Measurements from ENCODE around the gene PRDM16. TPM values are rescaled to one million over a fixed set of nuclear protein-coding genes. Genes with fewer than 3 reads are reported as not detected.

PRDM16 gene
- total RNA-seq, 1 donor from 2014 or later, result 0.43 TPM

DNA sequence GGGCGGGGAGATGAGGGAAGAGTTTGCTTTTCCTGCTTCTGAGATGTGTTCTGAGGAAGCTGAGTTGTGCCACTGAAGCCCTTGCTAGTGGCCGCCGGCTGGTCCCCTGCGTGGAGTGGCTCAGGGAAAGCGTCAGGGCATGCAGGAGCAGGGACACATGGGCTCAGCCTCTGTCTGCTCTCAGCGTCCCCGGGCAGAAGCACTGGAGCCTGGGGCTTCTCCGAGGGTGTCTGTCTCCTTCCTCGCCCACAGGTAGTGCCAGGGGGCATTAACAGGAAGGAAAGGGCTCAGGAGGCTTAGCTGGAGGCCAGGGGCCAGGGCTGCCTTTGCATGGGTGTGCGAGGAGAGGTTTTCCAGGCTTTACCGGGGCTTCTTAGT lies 7.3 kb downstream of the PRDM16 start:
- peaks cover 70% of the 10 kb centered on the region for H3K27me3 Mint-ChIP-seq (ENCODE audit: low read depth, unreplicated experiment)
- peaks cover 48% of the 10 kb centered on the region for H3K4me1 ChIP-seq (ENCODE audit: insufficient read depth, low read length)
- H3K4me3 ChIP-seq (ENCODE audit: insufficient read depth, low read depth, low read length), result no peak overlapping the region
- H3K4me2 ChIP-seq (ENCODE audit: low read length), result no peak overlapping the region
- peaks cover 2% of the 10 kb centered on the region for H3K36me3 Mint-ChIP-seq (ENCODE audit: low read depth, unreplicated experiment)
- peaks cover 4% of the 10 kb centered on the region for H3K27me3 ChIP-seq (ENCODE audit: insufficient read depth, low read length)
- DNase-seq (ENCODE audit: low read depth), result no peak
- no peaks in the 10 kb centered on the region for H3K36me3 ChIP-seq (ENCODE audit: insufficient read depth, low read length)
- no peak overlapping the region for H3K9ac ChIP-seq (ENCODE audit: low read length)
- no peaks in the 10 kb centered on the region for H3K9me3 Mint-ChIP-seq (ENCODE audit: unreplicated experiment)
- no peaks in the 10 kb centered on the region for H3K4me1 Mint-ChIP-seq (ENCODE audit: low read depth, unreplicated experiment)
- H2AFZ ChIP-seq (ENCODE audit: low read depth, low read length), result no peak overlapping the region
- H3K4me3 Mint-ChIP-seq (ENCODE audit: unreplicated experiment), result no peak overlapping the region
- FAIRE-seq, result no peak
- H3K27ac Mint-ChIP-seq (ENCODE audit: unreplicated experiment), result no peak overlapping the region
- peaks cover 49% of the 10 kb centered on the region for H4K20me1 ChIP-seq (ENCODE audit: insufficient read depth, low read length)
- H3K79me2 ChIP-seq (ENCODE audit: insufficient read depth, low read length), result peaks cover 99% of the 10 kb centered on the region
- no peak for TF ChIP-seq EZH2 (IDR thresholded peaks at IDR 0.05; ENCODE audit: insufficient read depth, low read length)
- TF ChIP-seq, protein P1, sequence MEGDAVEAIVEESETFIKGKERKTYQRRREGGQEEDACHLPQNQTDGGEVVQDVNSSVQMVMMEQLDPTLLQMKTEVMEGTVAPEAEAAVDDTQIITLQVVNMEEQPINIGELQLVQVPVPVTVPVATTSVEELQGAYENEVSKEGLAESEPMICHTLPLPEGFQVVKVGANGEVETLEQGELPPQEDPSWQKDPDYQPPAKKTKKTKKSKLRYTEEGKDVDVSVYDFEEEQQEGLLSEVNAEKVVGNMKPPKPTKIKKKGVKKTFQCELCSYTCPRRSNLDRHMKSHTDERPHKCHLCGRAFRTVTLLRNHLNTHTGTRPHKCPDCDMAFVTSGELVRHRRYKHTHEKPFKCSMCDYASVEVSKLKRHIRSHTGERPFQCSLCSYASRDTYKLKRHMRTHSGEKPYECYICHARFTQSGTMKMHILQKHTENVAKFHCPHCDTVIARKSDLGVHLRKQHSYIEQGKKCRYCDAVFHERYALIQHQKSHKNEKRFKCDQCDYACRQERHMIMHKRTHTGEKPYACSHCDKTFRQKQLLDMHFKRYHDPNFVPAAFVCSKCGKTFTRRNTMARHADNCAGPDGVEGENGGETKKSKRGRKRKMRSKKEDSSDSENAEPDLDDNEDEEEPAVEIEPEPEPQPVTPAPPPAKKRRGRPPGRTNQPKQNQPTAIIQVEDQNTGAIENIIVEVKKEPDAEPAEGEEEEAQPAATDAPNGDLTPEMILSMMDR (IDR thresholded peaks at IDR 0.05; ENCODE audit: insufficient read depth, low read depth, low read length), result no peak
- H3K9me3 ChIP-seq (ENCODE audit: insufficient read depth, low read depth, low read length), result no peaks in the 10 kb centered on the region
- no peak overlapping the region for H3K27ac ChIP-seq (ENCODE audit: low read depth, low read length)

DNA sequence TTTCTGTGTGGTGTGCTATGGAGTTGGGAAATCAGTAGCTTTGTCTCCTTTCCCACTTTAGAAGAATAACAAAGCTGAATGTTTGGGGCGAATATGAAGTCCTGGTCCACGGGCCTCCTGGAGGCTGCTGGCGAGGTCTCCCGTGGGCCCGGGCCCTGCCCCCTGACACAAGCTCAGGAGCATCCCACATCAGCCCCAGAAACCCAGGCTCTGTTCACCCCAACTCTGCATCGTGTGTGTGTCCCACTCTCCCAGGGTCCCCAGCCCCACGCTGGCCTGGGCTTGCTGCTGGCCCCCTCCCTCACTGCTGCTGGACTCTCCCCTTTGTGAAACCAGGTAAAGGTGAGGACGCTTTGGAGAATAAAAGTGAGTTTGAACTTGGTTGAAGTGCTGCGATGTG lies 8.1 kb downstream of the PRDM16 start:
- Mint-ChIP-seq H3K36me3 (ENCODE audit: low read depth, unreplicated experiment) (peaks cover 2% of the 10 kb centered on the region), H3K4me1 (ENCODE audit: low read depth, unreplicated experiment) (no peaks in the 10 kb centered on the region), H3K27me3 (ENCODE audit: low read depth, unreplicated experiment) (peaks cover 62% of the 10 kb centered on the region), H3K4me3 (ENCODE audit: unreplicated experiment) (no peak overlapping the region), H3K27ac (ENCODE audit: unreplicated experiment) (no peak overlapping the region), H3K9me3 (ENCODE audit: unreplicated experiment) (no peaks in the 10 kb centered on the region)
- Histone ChIP-seq H3K27ac (ENCODE audit: low read depth, low read length) (no peak overlapping the region), H3K4me3 (ENCODE audit: insufficient read depth, low read depth, low read length) (no peak overlapping the region), H3K4me2 (ENCODE audit: low read length) (no peak overlapping the region), H3K9ac (ENCODE audit: low read length) (no peak overlapping the region), H3K36me3 (ENCODE audit: insufficient read depth, low read length) (no peaks in the 10 kb centered on the region), H4K20me1 (ENCODE audit: insufficient read depth, low read length) (peaks cover 49% of the 10 kb centered on the region), H3K79me2 (ENCODE audit: insufficient read depth, low read length) (peaks cover 99% of the 10 kb centered on the region), H3K9me3 (ENCODE audit: insufficient read depth, low read depth, low read length) (no peaks in the 10 kb centered on the region), H3K4me1 (ENCODE audit: insufficient read depth, low read length) (peaks cover 41% of the 10 kb centered on the region), H3K27me3 (ENCODE audit: insufficient read depth, low read length) (peaks cover 4% of the 10 kb centered on the region), H2AFZ (ENCODE audit: low read depth, low read length) (no peak overlapping the region)
- FAIRE-seq (no peak), DNase-seq (ENCODE audit: low read depth) (no peak)
- no peak for TF ChIP-seq EZH2 (IDR thresholded peaks at IDR 0.05; ENCODE audit: insufficient read depth, low read length)
- TF ChIP-seq, protein P1 (IDR thresholded peaks at IDR 0.05; ENCODE audit: insufficient read depth, low read depth, low read length), result no peak

GRCh38 chr1:3077561-3077960 lies 8.6 kb downstream of the PRDM16 start:
- Histone ChIP-seq H3K4me2 (ENCODE audit: low read length) (no peak overlapping the region), H3K36me3 (ENCODE audit: insufficient read depth, low read length) (no peaks in the 10 kb centered on the region), H3K4me1 (ENCODE audit: insufficient read depth, low read length) (peaks cover 38% of the 10 kb centered on the region), H3K27ac (ENCODE audit: low read depth, low read length) (no peak overlapping the region), H4K20me1 (ENCODE audit: insufficient read depth, low read length) (peaks cover 46% of the 10 kb centered on the region), H3K79me2 (ENCODE audit: insufficient read depth, low read length) (peaks cover 98% of the 10 kb centered on the region), H3K4me3 (ENCODE audit: insufficient read depth, low read depth, low read length) (no peak overlapping the region), H3K27me3 (ENCODE audit: insufficient read depth, low read length) (peaks cover 4% of the 10 kb centered on the region), H3K9ac (ENCODE audit: low read length) (no peak overlapping the region), H3K9me3 (ENCODE audit: insufficient read depth, low read depth, low read length) (no peaks in the 10 kb centered on the region), H2AFZ (ENCODE audit: low read depth, low read length) (no peak overlapping the region)
- peaks cover 60% of the 10 kb centered on the region for H3K27me3 Mint-ChIP-seq (ENCODE audit: low read depth, unreplicated experiment)
- no peak overlapping the region for H3K4me3 Mint-ChIP-seq (ENCODE audit: unreplicated experiment)
- no peaks in the 10 kb centered on the region for H3K9me3 Mint-ChIP-seq (ENCODE audit: unreplicated experiment)
- no peak for FAIRE-seq
- no peak for DNase-seq (ENCODE audit: low read depth)
- peaks cover 2% of the 10 kb centered on the region for H3K36me3 Mint-ChIP-seq (ENCODE audit: low read depth, unreplicated experiment)
- no peak overlapping the region for H3K27ac Mint-ChIP-seq (ENCODE audit: unreplicated experiment)
- H3K4me1 Mint-ChIP-seq (ENCODE audit: low read depth, unreplicated experiment), result no peaks in the 10 kb centered on the region
- TF ChIP-seq, protein P1 (IDR thresholded peaks at IDR 0.05; ENCODE audit: insufficient read depth, low read depth, low read length), result no peak
- no peak for TF ChIP-seq EZH2 (IDR thresholded peaks at IDR 0.05; ENCODE audit: insufficient read depth, low read length)

All from astrocyte (in vitro differentiated cells and primary cell).